ENCODE data around the gene SLC44A4. TPM values are rescaled to one million over a fixed set of nuclear protein-coding genes. Genes with fewer than 3 reads are reported as not detected.

SLC44A4 gene
- polyA plus RNA-seq, 1 donor = 157 TPM

- Histone ChIP-seq H3K4me3 (ENCODE audit: low read length) (no peak overlapping the region), H3K27me3 (ENCODE audit: control insufficient read depth, insufficient read depth, low read length) (no peaks in the 10 kb centered on the region), H3K36me3 (ENCODE audit: control insufficient read depth, insufficient read depth, low read length) (peaks cover 59% of the 10 kb centered on the region), H3K27ac (ENCODE audit: low read length) (no peak overlapping the region), H3K9me3 (ENCODE audit: control insufficient read depth, low read depth, low read length) (peaks cover 1% of the 10 kb centered on the region), H3K4me1 (ENCODE audit: control insufficient read depth, insufficient read depth, low read length) (peaks cover 2% of the 10 kb centered on the region)
- WGBS (ENCODE audit: insufficient coverage, low lambda C conversion rate) = no CpG with 5 or more reads among the region's 6 CpGs
- no peak for DNase-seq
Observed at GRCh38 chr6:31892821-31893220, 14.0 kb upstream of the SLC44A4 start.

GRCh38 chr6:31889331-31889972, 10.7 kb upstream of the SLC44A4 start:
- peaks cover 75% of the 10 kb centered on the region for H3K36me3 ChIP-seq (ENCODE audit: control insufficient read depth, insufficient read depth, low read length)
- peaks cover 3% of the 10 kb centered on the region for H3K9me3 ChIP-seq (ENCODE audit: control insufficient read depth, low read depth, low read length)
- no peak for DNase-seq
- WGBS (ENCODE audit: insufficient coverage, low lambda C conversion rate) = 80% methylated on average over 1 of the region's 3 CpGs
- no peaks in the 10 kb centered on the region for H3K27me3 ChIP-seq (ENCODE audit: control insufficient read depth, insufficient read depth, low read length)
- no peak overlapping the region for H3K27ac ChIP-seq (ENCODE audit: low read length)
- H3K4me1 ChIP-seq (ENCODE audit: control insufficient read depth, insufficient read depth, low read length) = no peaks in the 10 kb centered on the region
- no peak overlapping the region for H3K4me3 ChIP-seq (ENCODE audit: low read length)

GRCh38 chr6:31888276-31889258, 9.8 kb upstream of the SLC44A4 start:
- Histone ChIP-seq H3K27ac (ENCODE audit: low read length) (no peak overlapping the region), H3K36me3 (ENCODE audit: control insufficient read depth, insufficient read depth, low read length) (peaks cover 80% of the 10 kb centered on the region), H3K4me1 (ENCODE audit: control insufficient read depth, insufficient read depth, low read length) (no peaks in the 10 kb centered on the region), H3K27me3 (ENCODE audit: control insufficient read depth, insufficient read depth, low read length) (no peaks in the 10 kb centered on the region), H3K4me3 (ENCODE audit: low read length) (no peak overlapping the region), H3K9me3 (ENCODE audit: control insufficient read depth, low read depth, low read length) (peaks cover 3% of the 10 kb centered on the region)
- DNase-seq = no peak
- no CpG with 5 or more reads among the region's 43 CpGs for WGBS (ENCODE audit: insufficient coverage, low lambda C conversion rate)

GRCh38 chr6:31887173-31888007, 8.6 kb upstream of the SLC44A4 start:
- WGBS (ENCODE audit: insufficient coverage, low lambda C conversion rate) = no CpG with 5 or more reads among the region's 19 CpGs
- H3K36me3 ChIP-seq (ENCODE audit: control insufficient read depth, insufficient read depth, low read length) = peaks cover 80% of the 10 kb centered on the region

GRCh38 chr6:31886541-31886991, 7.8 kb upstream of the SLC44A4 start:
- Histone ChIP-seq H3K4me1 (ENCODE audit: control insufficient read depth, insufficient read depth, low read length) (no peaks in the 10 kb centered on the region), H3K27ac (ENCODE audit: low read length) (no peak overlapping the region), H3K36me3 (ENCODE audit: control insufficient read depth, insufficient read depth, low read length) (peaks cover 78% of the 10 kb centered on the region), H3K27me3 (ENCODE audit: control insufficient read depth, insufficient read depth, low read length) (no peaks in the 10 kb centered on the region), H3K4me3 (ENCODE audit: low read length) (no peak overlapping the region), H3K9me3 (ENCODE audit: control insufficient read depth, low read depth, low read length) (peaks cover 3% of the 10 kb centered on the region)
- WGBS (ENCODE audit: insufficient coverage, low lambda C conversion rate) = no CpG with 5 or more reads among the region's 18 CpGs
- no peak for DNase-seq

More at GRCh38 chr6:31887173-31888007, 8.6 kb upstream of the SLC44A4 start:
- Histone ChIP-seq H3K27me3 (ENCODE audit: control insufficient read depth, insufficient read depth, low read length) (no peaks in the 10 kb centered on the region), H3K27ac (ENCODE audit: low read length) (no peak overlapping the region), H3K4me1 (ENCODE audit: control insufficient read depth, insufficient read depth, low read length) (no peaks in the 10 kb centered on the region), H3K4me3 (ENCODE audit: low read length) (no peak overlapping the region), H3K9me3 (ENCODE audit: control insufficient read depth, low read depth, low read length) (peaks cover 3% of the 10 kb centered on the region)
- DNase-seq = no peak

GRCh38 chr6:31884528-31885035, 5.8 kb upstream of the SLC44A4 start:
- Histone ChIP-seq H3K4me3 (ENCODE audit: low read length) (no peak overlapping the region), H3K4me1 (ENCODE audit: control insufficient read depth, insufficient read depth, low read length) (peaks cover 2% of the 10 kb centered on the region), H3K9me3 (ENCODE audit: control insufficient read depth, low read depth, low read length) (peaks cover 3% of the 10 kb centered on the region), H3K27me3 (ENCODE audit: control insufficient read depth, insufficient read depth, low read length) (no peaks in the 10 kb centered on the region), H3K27ac (ENCODE audit: low read length) (no peak overlapping the region), H3K36me3 (ENCODE audit: control insufficient read depth, insufficient read depth, low read length) (peaks cover 92% of the 10 kb centered on the region)
- DNase-seq = no peak
- no CpG with 5 or more reads among the region's 22 CpGs for WGBS (ENCODE audit: insufficient coverage, low lambda C conversion rate)

- Histone ChIP-seq H3K9me3 (ENCODE audit: control insufficient read depth, low read depth, low read length) (peaks cover 3% of the 10 kb centered on the region), H3K4me3 (ENCODE audit: low read length) (no peak overlapping the region), H3K27me3 (ENCODE audit: control insufficient read depth, insufficient read depth, low read length) (no peaks in the 10 kb centered on the region), H3K4me1 (ENCODE audit: control insufficient read depth, insufficient read depth, low read length) (peaks cover 9% of the 10 kb centered on the region), H3K36me3 (ENCODE audit: control insufficient read depth, insufficient read depth, low read length) (peaks cover 83% of the 10 kb centered on the region), H3K27ac (ENCODE audit: low read length) (no peak overlapping the region)
- WGBS (ENCODE audit: insufficient coverage, low lambda C conversion rate) = no CpG with 5 or more reads among the region's 12 CpGs
- DNase-seq = no peak
Observed at GRCh38 chr6:31883676-31884075, 4.9 kb upstream of the SLC44A4 start.

GRCh38 chr6:31882344-31882743, 3.5 kb upstream of the SLC44A4 start:
- WGBS (ENCODE audit: insufficient coverage, low lambda C conversion rate) = no CpG with 5 or more reads among the region's 6 CpGs
- peaks cover 69% of the 10 kb centered on the region for H3K36me3 ChIP-seq (ENCODE audit: control insufficient read depth, insufficient read depth, low read length)

GRCh38 chr6:31881136-31881859, 2.5 kb upstream of the SLC44A4 start:
- Histone ChIP-seq H3K27ac (ENCODE audit: low read length) (no peak overlapping the region), H3K9me3 (ENCODE audit: control insufficient read depth, low read depth, low read length) (no peaks in the 10 kb centered on the region), H3K4me3 (ENCODE audit: low read length) (no peak overlapping the region), H3K27me3 (ENCODE audit: control insufficient read depth, insufficient read depth, low read length) (no peaks in the 10 kb centered on the region), H3K4me1 (ENCODE audit: control insufficient read depth, insufficient read depth, low read length) (peaks cover 21% of the 10 kb centered on the region), H3K36me3 (ENCODE audit: control insufficient read depth, insufficient read depth, low read length) (peaks cover 59% of the 10 kb centered on the region)
- DNase-seq = no peak
- 90% methylated on average over 2 of the region's 9 CpGs for WGBS (ENCODE audit: insufficient coverage, low lambda C conversion rate)

More at GRCh38 chr6:31882344-31882743, 3.5 kb upstream of the SLC44A4 start:
- DNase-seq = no peak
- H3K4me3 ChIP-seq (ENCODE audit: low read length) = no peak overlapping the region
- H3K27me3 ChIP-seq (ENCODE audit: control insufficient read depth, insufficient read depth, low read length) = no peaks in the 10 kb centered on the region
- no peaks in the 10 kb centered on the region for H3K9me3 ChIP-seq (ENCODE audit: control insufficient read depth, low read depth, low read length)
- peaks cover 11% of the 10 kb centered on the region for H3K4me1 ChIP-seq (ENCODE audit: control insufficient read depth, insufficient read depth, low read length)
- H3K27ac ChIP-seq (ENCODE audit: low read length) = no peak overlapping the region

Data from large intestine (tissue), 3 donors.